ENCODE measurements around the gene PLCD4.

Gene PLCD4

GRCh38 chr2:218643751-218644310 lies 36.1 kb downstream of the PLCD4 start:
- peaks cover 54% of the 10 kb centered on the region for H3K36me3 Mint-ChIP-seq
- no peaks in the 10 kb centered on the region for H3K9me3 Mint-ChIP-seq
- peaks cover 8% of the 10 kb centered on the region for H3K4me1 Mint-ChIP-seq
- no peak overlapping the region for H3K4me3 Mint-ChIP-seq
- ATAC-seq: no peak
- H3K27me3 Mint-ChIP-seq: no peaks in the 10 kb centered on the region
- H3K27ac Mint-ChIP-seq: peak overlapping the region; percentile 63

GRCh38 chr2:218644721-218645120 lies 37.0 kb downstream of the PLCD4 start:
- H3K36me3 Mint-ChIP-seq: peaks cover 53% of the 10 kb centered on the region
- ATAC-seq: no peak
- H3K27me3 Mint-ChIP-seq: no peaks in the 10 kb centered on the region
- no peak overlapping the region for H3K4me3 Mint-ChIP-seq
- no peaks in the 10 kb centered on the region for H3K9me3 Mint-ChIP-seq
- H3K4me1 Mint-ChIP-seq: peaks cover 9% of the 10 kb centered on the region
- H3K27ac Mint-ChIP-seq: peak overlapping the region; percentile 63

GRCh38 chr2:218645126-218645525 lies 37.4 kb downstream of the PLCD4 start:
- Mint-ChIP-seq H3K36me3 (peaks cover 55% of the 10 kb centered on the region), H3K27me3 (no peaks in the 10 kb centered on the region), H3K4me1 (peaks cover 9% of the 10 kb centered on the region)

GRCh38 chr2:218648088-218648786 lies 40.5 kb downstream of the PLCD4 start:
- Mint-ChIP-seq H3K4me1 (peaks cover 9% of the 10 kb centered on the region), H3K36me3 (peaks cover 62% of the 10 kb centered on the region), H3K4me3 (no peak overlapping the region), H3K9me3 (no peaks in the 10 kb centered on the region), H3K27ac (no peak overlapping the region), H3K27me3 (no peaks in the 10 kb centered on the region)
- ATAC-seq: peak; percentile 66

More at GRCh38 chr2:218645126-218645525, 37.4 kb downstream of the PLCD4 start:
- Mint-ChIP-seq H3K4me3 (no peak overlapping the region), H3K9me3 (no peaks in the 10 kb centered on the region), H3K27ac (peak overlapping the region; percentile 63)
- ATAC-seq: peak; percentile 53

- Mint-ChIP-seq H3K27ac (no peak overlapping the region), H3K27me3 (no peaks in the 10 kb centered on the region), H3K36me3 (peaks cover 62% of the 10 kb centered on the region), H3K9me3 (no peaks in the 10 kb centered on the region), H3K4me3 (no peak overlapping the region), H3K4me1 (peaks cover 9% of the 10 kb centered on the region)
- no peak for ATAC-seq
Observed at GRCh38 chr2:218648787-218649100, 41.0 kb downstream of the PLCD4 start.

GRCh38 chr2:218655751-218656150 lies 48.1 kb downstream of the PLCD4 start:
- Mint-ChIP-seq H3K27ac (no peak overlapping the region), H3K27me3 (no peaks in the 10 kb centered on the region), H3K4me1 (peaks cover 45% of the 10 kb centered on the region), H3K9me3 (no peaks in the 10 kb centered on the region), H3K4me3 (no peak overlapping the region), H3K36me3 (peaks cover 35% of the 10 kb centered on the region)
- ATAC-seq: no peak

- ATAC-seq: peak; percentile 63
- Mint-ChIP-seq H3K9me3 (no peaks in the 10 kb centered on the region), H3K27ac (peak overlapping the region; percentile 80), H3K27me3 (no peaks in the 10 kb centered on the region), H3K4me1 (peaks cover 45% of the 10 kb centered on the region), H3K36me3 (peaks cover 42% of the 10 kb centered on the region), H3K4me3 (peak overlapping the region; percentile 88)
Observed at GRCh38 chr2:218658671-218659257, 51.1 kb downstream of the PLCD4 start.

- H3K4me1 Mint-ChIP-seq: peaks cover 45% of the 10 kb centered on the region
- peak; percentile 99 for ATAC-seq
- peak within 1 kb of the TSS; percentile 88 for H3K4me3 Mint-ChIP-seq
- peaks cover 47% of the 10 kb centered on the region for H3K36me3 Mint-ChIP-seq
- no peaks in the 10 kb centered on the region for H3K27me3 Mint-ChIP-seq
- no peaks in the 10 kb centered on the region for H3K9me3 Mint-ChIP-seq
- peak within 1 kb of the TSS; percentile 80 for H3K27ac Mint-ChIP-seq
Observed at GRCh38 chr2:218659258-218659987, 51.7 kb downstream of the PLCD4 start, which contains the start of the genes BCS1L and ZNF142. Gene BCS1L, plus strand, starts transcription at chr2:218659683. Its CDS starts 1,305 bp downstream, at chr2:218660988. Gene ZNF142, minus strand, starts transcription at chr2:218659623. Its CDS starts 3,194 bp downstream, at chr2:218656429.

- Mint-ChIP-seq H3K4me3 (peak overlapping the region; percentile 88), H3K27ac (peak overlapping the region; percentile 80), H3K4me1 (peaks cover 45% of the 10 kb centered on the region), H3K27me3 (no peaks in the 10 kb centered on the region), H3K36me3 (peaks cover 51% of the 10 kb centered on the region), H3K9me3 (no peaks in the 10 kb centered on the region)
- no peak for ATAC-seq
Observed at GRCh38 chr2:218659988-218660358, 52.3 kb downstream of the PLCD4 start.

GRCh38 chr2:218662377-218662776 lies 54.7 kb downstream of the PLCD4 start:
- Mint-ChIP-seq H3K9me3 (no peaks in the 10 kb centered on the region), H3K4me1 (peaks cover 29% of the 10 kb centered on the region), H3K4me3 (no peak overlapping the region), H3K27me3 (no peaks in the 10 kb centered on the region), H3K27ac (no peak overlapping the region), H3K36me3 (peaks cover 55% of the 10 kb centered on the region)
- ATAC-seq: no peak

- H3K27ac Mint-ChIP-seq: no peak overlapping the region
- no peak overlapping the region for H3K4me3 Mint-ChIP-seq
Observed at GRCh38 chr2:218662827-218663226, 55.1 kb downstream of the PLCD4 start.

GRCh38 chr2:218663901-218664300 lies 56.2 kb downstream of the PLCD4 start:
- H3K9me3 Mint-ChIP-seq: no peaks in the 10 kb centered on the region
- H3K27ac Mint-ChIP-seq: no peak overlapping the region
- ATAC-seq: no peak
- peaks cover 13% of the 10 kb centered on the region for H3K4me1 Mint-ChIP-seq
- H3K36me3 Mint-ChIP-seq: peaks cover 49% of the 10 kb centered on the region
- H3K27me3 Mint-ChIP-seq: no peaks in the 10 kb centered on the region
- H3K4me3 Mint-ChIP-seq: no peak overlapping the region

More at GRCh38 chr2:218662827-218663226, 55.1 kb downstream of the PLCD4 start:
- Mint-ChIP-seq H3K27me3 (no peaks in the 10 kb centered on the region), H3K36me3 (peaks cover 50% of the 10 kb centered on the region), H3K4me1 (peaks cover 24% of the 10 kb centered on the region), H3K9me3 (no peaks in the 10 kb centered on the region)
- no peak for ATAC-seq

GRCh38 chr2:218664653-218665052 lies 57.0 kb downstream of the PLCD4 start:
- Mint-ChIP-seq H3K9me3 (no peaks in the 10 kb centered on the region), H3K4me1 (peaks cover 9% of the 10 kb centered on the region), H3K27ac (no peak overlapping the region), H3K4me3 (no peak overlapping the region), H3K27me3 (no peaks in the 10 kb centered on the region), H3K36me3 (peaks cover 49% of the 10 kb centered on the region)
- ATAC-seq: no peak

- H3K4me3 Mint-ChIP-seq: peak overlapping the region; percentile 94
- no peaks in the 10 kb centered on the region for H3K27me3 Mint-ChIP-seq
- peaks cover 16% of the 10 kb centered on the region for H3K36me3 Mint-ChIP-seq
- peak overlapping the region; percentile 96 for H3K27ac Mint-ChIP-seq
- no peaks in the 10 kb centered on the region for H3K9me3 Mint-ChIP-seq
- H3K4me1 Mint-ChIP-seq: peaks cover 24% of the 10 kb centered on the region
- ATAC-seq: no peak
Observed at GRCh38 chr2:218671097-218671653, 63.5 kb downstream of the PLCD4 start.

All from stimulated activated memory B cell treated with anti-CD40 and anti-IgM and Interleukin-4, amounts not matched to agents 10 μg/mL and 1 μg/mL and 100 μg/mL, for 72 hours (primary cell).